ENCODE results near the gene MED8.

DNA sequence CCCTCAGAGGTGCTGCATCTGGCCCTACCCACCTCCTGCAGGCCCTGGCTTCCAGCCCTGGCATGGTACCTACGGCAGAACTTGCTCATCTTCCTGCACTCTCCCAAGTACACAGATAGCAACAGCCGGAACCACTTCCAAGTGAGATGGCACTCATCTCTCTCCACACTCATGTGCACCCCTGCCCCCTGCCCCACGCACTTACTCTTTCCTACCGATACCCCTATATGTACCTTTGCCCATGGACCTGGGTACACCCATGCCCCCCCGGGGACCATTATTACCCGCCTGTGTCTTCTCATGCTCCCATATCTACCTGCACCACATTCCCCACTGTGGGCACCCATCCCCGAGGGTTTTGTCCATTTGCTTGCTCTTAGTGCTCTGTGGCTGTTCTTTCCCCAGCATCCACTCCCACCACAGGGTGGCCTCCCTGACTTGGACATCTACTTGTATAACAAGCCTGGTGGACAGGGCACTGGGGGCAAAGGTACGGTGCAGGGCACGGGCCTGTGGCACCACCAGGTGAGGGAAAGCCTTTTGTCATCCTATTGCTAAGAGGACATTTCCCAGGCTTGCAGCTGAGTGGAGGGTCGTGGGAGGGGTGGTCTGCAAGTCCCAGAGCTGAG, 49.5 kb upstream of the MED8 start:
- TF ChIP-seq, protein P1, sequence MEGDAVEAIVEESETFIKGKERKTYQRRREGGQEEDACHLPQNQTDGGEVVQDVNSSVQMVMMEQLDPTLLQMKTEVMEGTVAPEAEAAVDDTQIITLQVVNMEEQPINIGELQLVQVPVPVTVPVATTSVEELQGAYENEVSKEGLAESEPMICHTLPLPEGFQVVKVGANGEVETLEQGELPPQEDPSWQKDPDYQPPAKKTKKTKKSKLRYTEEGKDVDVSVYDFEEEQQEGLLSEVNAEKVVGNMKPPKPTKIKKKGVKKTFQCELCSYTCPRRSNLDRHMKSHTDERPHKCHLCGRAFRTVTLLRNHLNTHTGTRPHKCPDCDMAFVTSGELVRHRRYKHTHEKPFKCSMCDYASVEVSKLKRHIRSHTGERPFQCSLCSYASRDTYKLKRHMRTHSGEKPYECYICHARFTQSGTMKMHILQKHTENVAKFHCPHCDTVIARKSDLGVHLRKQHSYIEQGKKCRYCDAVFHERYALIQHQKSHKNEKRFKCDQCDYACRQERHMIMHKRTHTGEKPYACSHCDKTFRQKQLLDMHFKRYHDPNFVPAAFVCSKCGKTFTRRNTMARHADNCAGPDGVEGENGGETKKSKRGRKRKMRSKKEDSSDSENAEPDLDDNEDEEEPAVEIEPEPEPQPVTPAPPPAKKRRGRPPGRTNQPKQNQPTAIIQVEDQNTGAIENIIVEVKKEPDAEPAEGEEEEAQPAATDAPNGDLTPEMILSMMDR (IDR thresholded peaks at IDR 0.05; ENCODE audit: low read length), result no peak
- no peak for TF ChIP-seq EZH2 (optimal IDR thresholded peaks at IDR 0.05; ENCODE audit: low read depth, low read length)
